IPS-18a (cell line): ENCODE measurements around the gene TMEM131.

Experiments
- H3K27ac ChIP-seq: one replicate; pipeline ENCODE4 v1.5.1; 2013; ENCODE audit warnings: low read length
- H3K27me3 ChIP-seq: one replicate; pipeline ENCODE4 v1.6.1; 2013; ENCODE audit warnings: mild to moderate bottlenecking, low read length; ENCODE audit not compliant: control insufficient read depth, insufficient read depth
- H3K36me3 ChIP-seq: one replicate; pipeline ENCODE4 v1.6.1; 2013; ENCODE audit warnings: low read depth, low read length; ENCODE audit not compliant: control insufficient read depth
- H3K4me1 ChIP-seq: one replicate; pipeline ENCODE4 v1.6.1; 2013; ENCODE audit warnings: low read depth, low read length; ENCODE audit not compliant: control insufficient read depth
- H3K4me3 ChIP-seq: one replicate; pipeline ENCODE4 v1.5.1; 2013; ENCODE audit warnings: low read length
- H3K9ac ChIP-seq: one replicate; pipeline ENCODE4 v1.6.1; 2013; ENCODE audit warnings: mild to moderate bottlenecking, low read length, moderate library complexity
- H3K9me3 ChIP-seq: one replicate; pipeline ENCODE4 v1.6.1; 2013; ENCODE audit warnings: low read depth, low read length; ENCODE audit not compliant: control insufficient read depth

TMEM131 gene

GRCh38 chr2:97728091-97728731 lies 267.5 kb downstream of the TMEM131 start:
- no peak overlapping the region for H3K4me3 ChIP-seq
- no peaks in the 10 kb centered on the region for H3K27me3 ChIP-seq
- H3K9ac ChIP-seq: no peak overlapping the region
- H3K9me3 ChIP-seq: no peaks in the 10 kb centered on the region
- no peaks in the 10 kb centered on the region for H3K4me1 ChIP-seq
- H3K36me3 ChIP-seq: no peaks in the 10 kb centered on the region
- H3K27ac ChIP-seq: no peak overlapping the region

GRCh38 chr2:97727296-97727695 lies 268.5 kb downstream of the TMEM131 start:
- Histone ChIP-seq H3K27me3 (no peaks in the 10 kb centered on the region), H3K4me3 (no peak overlapping the region), H3K36me3 (no peaks in the 10 kb centered on the region), H3K9me3 (no peaks in the 10 kb centered on the region), H3K27ac (no peak overlapping the region), H3K9ac (no peak overlapping the region), H3K4me1 (no peaks in the 10 kb centered on the region)

- Histone ChIP-seq H3K36me3 (no peaks in the 10 kb centered on the region), H3K4me3 (no peak overlapping the region), H3K9me3 (no peaks in the 10 kb centered on the region), H3K27me3 (no peaks in the 10 kb centered on the region), H3K27ac (no peak overlapping the region), H3K4me1 (no peaks in the 10 kb centered on the region), H3K9ac (no peak overlapping the region)
These were observed 269.3 kb downstream of the TMEM131 start for GRCh38 chr2:97726261-97727064.

GRCh38 chr2:97724946-97725688 lies 270.6 kb downstream of the TMEM131 start:
- no peaks in the 10 kb centered on the region for H3K36me3 ChIP-seq
- no peak overlapping the region for H3K27ac ChIP-seq
- no peaks in the 10 kb centered on the region for H3K27me3 ChIP-seq
- peaks cover 10% of the 10 kb centered on the region for H3K4me1 ChIP-seq
- no peak overlapping the region for H3K4me3 ChIP-seq
- no peaks in the 10 kb centered on the region for H3K9me3 ChIP-seq
- no peak overlapping the region for H3K9ac ChIP-seq

GRCh38 chr2:97724501-97724900 lies 271.2 kb downstream of the TMEM131 start:
- Histone ChIP-seq H3K36me3 (no peaks in the 10 kb centered on the region), H3K27me3 (no peaks in the 10 kb centered on the region), H3K9me3 (no peaks in the 10 kb centered on the region), H3K27ac (no peak overlapping the region), H3K4me3 (no peak overlapping the region), H3K9ac (no peak overlapping the region), H3K4me1 (peaks cover 10% of the 10 kb centered on the region)

GRCh38 chr2:97724073-97724410 lies 271.7 kb downstream of the TMEM131 start:
- peaks cover 10% of the 10 kb centered on the region for H3K4me1 ChIP-seq
- H3K4me3 ChIP-seq: no peak overlapping the region
- no peak overlapping the region for H3K9ac ChIP-seq
- no peaks in the 10 kb centered on the region for H3K27me3 ChIP-seq
- no peaks in the 10 kb centered on the region for H3K9me3 ChIP-seq
- H3K36me3 ChIP-seq: no peaks in the 10 kb centered on the region
- no peak overlapping the region for H3K27ac ChIP-seq

- no peaks in the 10 kb centered on the region for H3K27me3 ChIP-seq
- no peaks in the 10 kb centered on the region for H3K9me3 ChIP-seq
- no peak overlapping the region for H3K9ac ChIP-seq
- no peak overlapping the region for H3K4me3 ChIP-seq
- no peak overlapping the region for H3K27ac ChIP-seq
- H3K36me3 ChIP-seq: no peaks in the 10 kb centered on the region
- H3K4me1 ChIP-seq: peaks cover 10% of the 10 kb centered on the region
These were observed 272.3 kb downstream of the TMEM131 start for GRCh38 chr2:97723156-97724072.

- Histone ChIP-seq H3K4me1 (peaks cover 10% of the 10 kb centered on the region), H3K9me3 (no peaks in the 10 kb centered on the region), H3K27me3 (no peaks in the 10 kb centered on the region), H3K27ac (no peak overlapping the region), H3K4me3 (no peak overlapping the region), H3K9ac (no peak overlapping the region), H3K36me3 (no peaks in the 10 kb centered on the region)
These were observed 273.5 kb downstream of the TMEM131 start for GRCh38 chr2:97722227-97722626.

- H3K27ac ChIP-seq: no peak overlapping the region
- H3K36me3 ChIP-seq: no peaks in the 10 kb centered on the region
- no peak overlapping the region for H3K4me3 ChIP-seq
- no peaks in the 10 kb centered on the region for H3K27me3 ChIP-seq
- H3K9me3 ChIP-seq: no peaks in the 10 kb centered on the region
- H3K4me1 ChIP-seq: peaks cover 10% of the 10 kb centered on the region
- H3K9ac ChIP-seq: no peak overlapping the region
These were observed 275.0 kb downstream of the TMEM131 start for GRCh38 chr2:97720746-97721145.

- Histone ChIP-seq H3K27me3 (no peaks in the 10 kb centered on the region), H3K9ac (no peak overlapping the region), H3K9me3 (no peaks in the 10 kb centered on the region), H3K4me1 (peaks cover 10% of the 10 kb centered on the region), H3K36me3 (no peaks in the 10 kb centered on the region), H3K4me3 (no peak overlapping the region), H3K27ac (no peak overlapping the region)
These were observed 276.2 kb downstream of the TMEM131 start for GRCh38 chr2:97719362-97720155.
